ENCODE measurements around the gene RDH13.

- TF ChIP-seq CTCF (conservative IDR thresholded peaks at IDR 0.05; ENCODE audit: low read length) (no peak), EZH2phosphoT487 (IDR thresholded peaks at IDR 0.05; ENCODE audit: borderline replicate concordance) (no peak)
These were observed 6.3 kb upstream of the RDH13 start for GRCh38 chr19:55068950-55069864.
